Measurements from ENCODE around the gene GDNF. TPM values are rescaled to one million over a fixed set of nuclear protein-coding genes. Genes with fewer than 3 reads are reported as not detected.

The GDNF gene
- total and polyA plus RNA-seq, 2 donors (not counting 1 experiment from before 2014, with no cell fraction given), result 0.32 to 0.83 TPM

DNA sequence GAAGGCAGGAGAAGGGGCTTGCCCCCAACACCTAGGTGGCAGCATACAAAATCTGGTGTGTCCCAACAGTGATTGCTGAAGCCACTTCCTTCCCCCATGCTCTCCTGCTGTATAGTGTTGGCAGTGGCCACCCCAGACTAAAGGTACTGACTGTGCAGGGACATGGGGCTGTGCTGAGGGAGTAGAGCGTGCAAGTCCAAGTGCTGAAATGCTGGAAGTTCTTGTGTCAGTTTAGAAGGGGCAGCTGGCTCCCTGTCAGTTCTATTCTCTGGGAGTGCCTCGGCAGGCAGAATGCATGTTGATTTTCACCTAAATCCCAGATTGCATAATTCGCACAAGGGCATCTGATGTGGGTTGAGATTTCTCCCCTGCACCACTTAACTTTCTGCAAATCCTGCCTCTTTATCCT lies 68.6 kb downstream of the GDNF start:
- peak overlapping the region; percentile 44 for H3K4me2 ChIP-seq (ENCODE audit: extremely low read depth, insufficient read depth, low read length)
- H3K9ac ChIP-seq (ENCODE audit: insufficient read depth, low read length), result no peak overlapping the region
- peak overlapping the region; percentile 77 for H3K27ac ChIP-seq (ENCODE audit: insufficient read depth, low read length)
- H4K20me1 ChIP-seq (ENCODE audit: control insufficient read depth, extremely low read depth, insufficient read depth, low read length), result no peaks in the 10 kb centered on the region
- DNase-seq (ENCODE audit: low read depth in 2 of 2), result peak in 1 of 2 donors; percentile 40
- H3K4me1 ChIP-seq (ENCODE audit: control insufficient read depth, extremely low read depth, insufficient read depth, low read length), result peaks cover 22% of the 10 kb centered on the region
- H2AFZ ChIP-seq (ENCODE audit: low read length), result no peak overlapping the region
- TF ChIP-seq EZH2 (IDR thresholded peaks at IDR 0.05; ENCODE audit: low read length, missing control alignments), result no peak
- TF ChIP-seq, protein P1, sequence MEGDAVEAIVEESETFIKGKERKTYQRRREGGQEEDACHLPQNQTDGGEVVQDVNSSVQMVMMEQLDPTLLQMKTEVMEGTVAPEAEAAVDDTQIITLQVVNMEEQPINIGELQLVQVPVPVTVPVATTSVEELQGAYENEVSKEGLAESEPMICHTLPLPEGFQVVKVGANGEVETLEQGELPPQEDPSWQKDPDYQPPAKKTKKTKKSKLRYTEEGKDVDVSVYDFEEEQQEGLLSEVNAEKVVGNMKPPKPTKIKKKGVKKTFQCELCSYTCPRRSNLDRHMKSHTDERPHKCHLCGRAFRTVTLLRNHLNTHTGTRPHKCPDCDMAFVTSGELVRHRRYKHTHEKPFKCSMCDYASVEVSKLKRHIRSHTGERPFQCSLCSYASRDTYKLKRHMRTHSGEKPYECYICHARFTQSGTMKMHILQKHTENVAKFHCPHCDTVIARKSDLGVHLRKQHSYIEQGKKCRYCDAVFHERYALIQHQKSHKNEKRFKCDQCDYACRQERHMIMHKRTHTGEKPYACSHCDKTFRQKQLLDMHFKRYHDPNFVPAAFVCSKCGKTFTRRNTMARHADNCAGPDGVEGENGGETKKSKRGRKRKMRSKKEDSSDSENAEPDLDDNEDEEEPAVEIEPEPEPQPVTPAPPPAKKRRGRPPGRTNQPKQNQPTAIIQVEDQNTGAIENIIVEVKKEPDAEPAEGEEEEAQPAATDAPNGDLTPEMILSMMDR (conservative IDR thresholded peaks at IDR 0.05 in 1 of 2, IDR thresholded peaks at IDR 0.05 in 1 of 2; ENCODE audit: low read depth in 1 of 2, low read length in 2 of 2), result no peak
- no peak overlapping the region for H3K4me3 ChIP-seq (replicated peaks in 1 of 4; ENCODE audit: control extremely low read depth in 1 of 4, insufficient read depth in 1 of 4, low read depth in 3 of 4, low read length in 4 of 4)
- no peaks in the 10 kb centered on the region for H3K27me3 ChIP-seq (ENCODE audit: control insufficient read depth, insufficient read depth, low read length)
- no peaks in the 10 kb centered on the region for H3K79me2 ChIP-seq (ENCODE audit: control insufficient read depth, insufficient read depth, low read length)
- H3K9me3 ChIP-seq (ENCODE audit: control insufficient read depth, insufficient read depth, low read depth, low read length), result no peaks in the 10 kb centered on the region
- no peaks in the 10 kb centered on the region for H3K36me3 ChIP-seq (ENCODE audit: control insufficient read depth, insufficient read depth, low read length)

DNA sequence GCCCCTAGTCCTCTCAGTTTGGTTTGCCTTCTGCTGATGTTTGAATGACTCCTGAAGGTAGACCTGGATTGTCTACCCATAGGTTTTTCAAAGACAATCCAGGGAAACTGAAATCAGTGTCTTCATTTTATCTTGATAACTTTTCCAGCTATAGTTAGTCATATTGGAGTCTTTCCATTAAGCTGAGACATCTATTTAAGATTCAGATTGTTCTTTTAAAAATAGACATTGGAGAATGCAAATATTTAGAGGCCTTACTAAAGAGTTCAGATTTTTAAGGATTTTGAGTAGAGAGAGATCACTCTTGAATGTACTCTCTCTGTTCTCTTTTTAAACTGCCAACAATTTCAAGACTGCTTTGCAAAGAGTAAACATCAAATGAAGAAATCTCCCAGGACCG lies 69.1 kb downstream of the GDNF start:
- TF ChIP-seq, protein P1 (conservative IDR thresholded peaks at IDR 0.05 in 1 of 2, IDR thresholded peaks at IDR 0.05 in 1 of 2; ENCODE audit: low read depth in 1 of 2, low read length in 2 of 2), result no peak
- TF ChIP-seq EZH2 (IDR thresholded peaks at IDR 0.05; ENCODE audit: low read length, missing control alignments), result no peak
- no peaks in the 10 kb centered on the region for H3K36me3 ChIP-seq (ENCODE audit: control insufficient read depth, insufficient read depth, low read length)
- peak overlapping the region; percentile 77 for H3K27ac ChIP-seq (ENCODE audit: insufficient read depth, low read length)
- no peaks in the 10 kb centered on the region for H3K79me2 ChIP-seq (ENCODE audit: control insufficient read depth, insufficient read depth, low read length)
- no peak overlapping the region for H3K9ac ChIP-seq (ENCODE audit: insufficient read depth, low read length)
- peak overlapping the region; percentile 44 for H3K4me2 ChIP-seq (ENCODE audit: extremely low read depth, insufficient read depth, low read length)
- H3K9me3 ChIP-seq (ENCODE audit: control insufficient read depth, insufficient read depth, low read depth, low read length), result no peaks in the 10 kb centered on the region
- peak; percentile 23 to 59 for DNase-seq (ENCODE audit: low read depth in 2 of 2)
- peaks cover 22% of the 10 kb centered on the region for H3K4me1 ChIP-seq (ENCODE audit: control insufficient read depth, extremely low read depth, insufficient read depth, low read length)
- H3K4me3 ChIP-seq (replicated peaks in 1 of 4; ENCODE audit: control extremely low read depth in 1 of 4, insufficient read depth in 1 of 4, low read depth in 3 of 4, low read length in 4 of 4), result no peak overlapping the region
- H4K20me1 ChIP-seq (ENCODE audit: control insufficient read depth, extremely low read depth, insufficient read depth, low read length), result no peaks in the 10 kb centered on the region
- no peaks in the 10 kb centered on the region for H3K27me3 ChIP-seq (ENCODE audit: control insufficient read depth, insufficient read depth, low read length)
- H2AFZ ChIP-seq (ENCODE audit: low read length), result no peak overlapping the region

DNA sequence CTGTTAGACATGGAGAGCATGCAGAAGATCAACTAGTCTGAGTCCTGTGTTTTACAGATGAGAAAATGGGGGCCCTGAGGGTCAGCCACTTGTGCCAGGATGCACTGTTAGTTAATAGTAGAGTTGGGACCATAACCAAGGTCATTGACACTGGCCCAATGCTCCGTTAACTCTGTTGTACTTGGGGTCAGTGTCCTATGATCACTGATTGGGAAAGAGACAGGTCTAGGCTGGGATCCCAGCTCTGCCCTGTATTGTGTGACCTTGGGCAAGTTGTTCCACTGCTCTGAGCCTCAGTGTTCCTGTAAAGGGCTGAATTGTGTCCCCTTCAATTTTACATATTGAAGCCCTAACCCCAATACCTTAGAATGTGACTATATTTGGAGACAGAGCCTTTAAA lies 70.0 kb downstream of the GDNF start:
- no peak overlapping the region for H3K27ac ChIP-seq (ENCODE audit: insufficient read depth, low read length)
- TF ChIP-seq EZH2 (IDR thresholded peaks at IDR 0.05; ENCODE audit: low read length, missing control alignments), result no peak
- TF ChIP-seq, protein P1 (conservative IDR thresholded peaks at IDR 0.05 in 1 of 2, IDR thresholded peaks at IDR 0.05 in 1 of 2; ENCODE audit: low read depth in 1 of 2, low read length in 2 of 2), result no peak
- H3K27me3 ChIP-seq (ENCODE audit: control insufficient read depth, insufficient read depth, low read length), result no peaks in the 10 kb centered on the region
- H3K36me3 ChIP-seq (ENCODE audit: control insufficient read depth, insufficient read depth, low read length), result no peaks in the 10 kb centered on the region
- H4K20me1 ChIP-seq (ENCODE audit: control insufficient read depth, extremely low read depth, insufficient read depth, low read length), result no peaks in the 10 kb centered on the region
- H3K79me2 ChIP-seq (ENCODE audit: control insufficient read depth, insufficient read depth, low read length), result no peaks in the 10 kb centered on the region
- H3K4me1 ChIP-seq (ENCODE audit: control insufficient read depth, extremely low read depth, insufficient read depth, low read length), result peaks cover 22% of the 10 kb centered on the region
- no peak overlapping the region for H3K4me3 ChIP-seq (replicated peaks in 1 of 4; ENCODE audit: control extremely low read depth in 1 of 4, insufficient read depth in 1 of 4, low read depth in 3 of 4, low read length in 4 of 4)
- H3K9ac ChIP-seq (ENCODE audit: insufficient read depth, low read length), result no peak overlapping the region
- H3K9me3 ChIP-seq (ENCODE audit: control insufficient read depth, insufficient read depth, low read depth, low read length), result no peaks in the 10 kb centered on the region
- H2AFZ ChIP-seq (ENCODE audit: low read length), result no peak overlapping the region
- DNase-seq (ENCODE audit: low read depth in 2 of 2), result no peak
- H3K4me2 ChIP-seq (ENCODE audit: extremely low read depth, insufficient read depth, low read length), result no peak overlapping the region

Data from fibroblast of lung (primary cell).